OCI-LY3 (cell line): ENCODE measurements around the gene PRMT2.

Source experiments
- EZH2phosphoT487 ChIP-seq: fragments of 200-600 bp; shearing (Covaris generic); IDR thresholded peaks from 2 replicates; pipeline ENCODE4 v1.6.1; 2018; ENCODE audit warnings: antibody characterized with exemption, mixed run types, low read depth
- TF ChIP-seq, protein P1 (sequence below): fragments of 200-600, 300-600 bp; sonication (generic); IDR thresholded peaks from 2 replicates; pipeline ENCODE4 v1.5.1; 2014; ENCODE audit warnings: antibody characterized with exemption, low read length, low read depth

GRCh38 chr21:46662367-46662654 lies 26.8 kb downstream of the PRMT2 start:
- TF ChIP-seq, protein P1, sequence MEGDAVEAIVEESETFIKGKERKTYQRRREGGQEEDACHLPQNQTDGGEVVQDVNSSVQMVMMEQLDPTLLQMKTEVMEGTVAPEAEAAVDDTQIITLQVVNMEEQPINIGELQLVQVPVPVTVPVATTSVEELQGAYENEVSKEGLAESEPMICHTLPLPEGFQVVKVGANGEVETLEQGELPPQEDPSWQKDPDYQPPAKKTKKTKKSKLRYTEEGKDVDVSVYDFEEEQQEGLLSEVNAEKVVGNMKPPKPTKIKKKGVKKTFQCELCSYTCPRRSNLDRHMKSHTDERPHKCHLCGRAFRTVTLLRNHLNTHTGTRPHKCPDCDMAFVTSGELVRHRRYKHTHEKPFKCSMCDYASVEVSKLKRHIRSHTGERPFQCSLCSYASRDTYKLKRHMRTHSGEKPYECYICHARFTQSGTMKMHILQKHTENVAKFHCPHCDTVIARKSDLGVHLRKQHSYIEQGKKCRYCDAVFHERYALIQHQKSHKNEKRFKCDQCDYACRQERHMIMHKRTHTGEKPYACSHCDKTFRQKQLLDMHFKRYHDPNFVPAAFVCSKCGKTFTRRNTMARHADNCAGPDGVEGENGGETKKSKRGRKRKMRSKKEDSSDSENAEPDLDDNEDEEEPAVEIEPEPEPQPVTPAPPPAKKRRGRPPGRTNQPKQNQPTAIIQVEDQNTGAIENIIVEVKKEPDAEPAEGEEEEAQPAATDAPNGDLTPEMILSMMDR: no peak
- TF ChIP-seq EZH2phosphoT487: no peak
